Embryonic facial prominence (tissue), 1 donor: Measurements from ENCODE around the gene RASD1.

Experiments used
- DNase-seq: peaks from one replicate; pipeline ENCODE4 v3.0.0-alpha.2; 2016; ENCODE audit errors: extremely low spot score

Gene RASD1

DNA sequence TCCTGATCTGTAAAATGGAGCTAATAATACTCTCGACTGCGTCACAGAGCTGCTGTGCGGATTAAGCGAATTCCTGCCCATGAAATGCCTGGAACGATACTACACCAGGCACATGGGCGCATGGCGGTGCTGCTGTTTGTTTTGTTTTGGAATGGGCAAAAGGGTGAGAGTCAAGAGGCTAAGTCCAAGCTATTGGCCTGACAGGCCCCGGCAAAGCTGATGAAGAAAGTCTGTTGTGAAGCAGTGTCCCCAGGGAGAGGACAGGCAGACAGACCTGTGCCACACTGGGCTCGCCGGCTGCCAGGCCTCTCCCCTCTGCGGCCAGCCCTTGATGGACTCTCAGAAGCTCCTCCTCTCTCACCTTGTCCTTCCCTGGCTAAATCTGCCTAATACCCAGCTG is 31.3 kb upstream of the RASD1 start:
- no peak for DNase-seq

DNA sequence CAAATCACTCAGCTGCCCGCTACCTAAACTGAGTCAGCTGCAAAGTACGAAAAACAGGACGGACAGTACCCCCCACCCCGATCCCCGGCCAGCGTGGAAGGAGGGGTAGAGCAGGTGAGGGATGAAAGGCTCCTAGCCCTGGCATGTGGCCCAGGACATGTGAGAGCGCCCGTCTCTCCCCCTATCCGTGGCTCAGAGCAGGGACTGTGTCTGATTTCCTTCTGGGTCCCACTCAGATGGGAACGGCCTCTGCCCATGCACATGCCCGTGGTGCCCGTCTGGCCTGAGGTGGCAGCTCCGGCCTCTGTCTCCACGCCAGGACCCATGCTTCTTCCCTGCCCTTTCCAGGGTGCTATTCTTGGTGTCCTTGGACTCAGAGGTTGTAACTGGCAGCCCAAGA is 30.2 kb upstream of the RASD1 start:
- no peak for DNase-seq

DNA sequence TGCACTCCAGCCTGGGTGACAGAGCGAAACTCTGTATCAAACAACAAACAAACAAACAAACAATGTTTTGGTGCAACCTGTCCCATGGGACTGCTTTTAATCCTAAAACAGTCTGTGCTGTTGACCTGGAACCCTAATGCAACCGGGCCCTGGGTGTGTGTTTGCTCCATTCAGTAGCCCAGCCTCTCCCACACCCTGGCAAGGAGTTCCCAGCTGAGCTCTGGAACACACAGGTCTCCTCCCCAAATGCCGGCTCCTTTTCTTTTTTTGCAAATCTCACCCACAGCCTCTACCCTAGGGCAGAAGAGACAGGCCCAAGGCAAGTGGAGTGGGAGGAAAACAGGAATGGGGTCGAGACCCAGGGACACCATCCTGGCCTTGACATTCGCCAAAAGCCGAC is 29.8 kb upstream of the RASD1 start:
- DNase-seq: no peak

DNA sequence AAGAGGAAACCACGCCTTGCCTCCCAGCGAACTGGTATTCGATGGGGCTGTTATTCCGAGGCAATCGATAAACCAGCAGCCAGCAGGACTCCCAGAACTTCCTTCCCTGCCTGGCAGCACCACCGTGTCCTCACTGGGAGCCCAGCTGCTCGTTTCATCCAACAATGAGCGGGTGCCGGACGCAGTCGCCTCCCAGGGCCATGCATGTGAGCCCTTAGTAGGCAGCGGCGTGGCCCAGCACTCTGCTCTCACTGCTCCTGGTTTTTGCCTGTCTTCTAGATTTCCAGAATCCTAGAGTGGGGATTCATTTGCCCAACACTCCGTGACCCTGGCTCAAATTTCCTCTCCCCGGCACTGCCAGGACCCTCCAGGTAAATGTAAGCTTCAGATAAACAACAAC is 29.1 kb upstream of the RASD1 start:
- DNase-seq: no peak

DNA sequence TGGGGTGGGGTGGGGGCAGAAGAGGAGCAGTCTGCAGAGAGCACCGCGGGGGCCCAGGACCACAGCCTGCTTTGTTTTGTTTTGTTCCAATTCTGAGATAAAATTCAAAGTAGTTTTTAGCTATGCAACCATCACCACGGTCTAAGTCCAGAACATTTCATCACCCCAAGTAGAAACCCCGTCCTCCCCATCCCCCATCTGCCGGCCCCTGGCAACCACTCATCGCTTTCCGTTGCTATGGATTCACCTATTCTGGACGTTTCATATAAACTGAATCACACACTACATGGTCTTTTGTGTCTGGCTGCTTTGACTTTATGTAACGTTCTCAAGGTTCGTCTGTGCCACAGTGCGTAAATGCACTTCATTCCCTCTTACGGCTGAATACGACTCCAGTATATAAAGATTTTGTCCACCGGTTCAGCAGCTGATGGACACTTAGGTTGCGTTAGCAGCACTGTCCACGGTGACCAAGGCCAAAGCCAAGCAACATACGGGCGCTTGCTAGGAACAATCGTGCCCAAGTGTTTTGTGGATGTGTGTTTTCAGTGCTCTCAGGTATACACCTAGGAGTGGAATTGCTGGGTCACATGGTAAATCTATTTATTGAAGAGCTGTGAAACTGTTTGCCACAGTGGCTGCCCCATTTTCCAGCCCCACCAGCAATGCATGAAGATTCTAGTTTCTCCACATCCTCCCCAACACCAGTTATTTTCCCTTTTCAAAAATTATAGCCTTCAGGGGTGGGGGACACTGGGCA is 27.7 kb upstream of the RASD1 start:
- DNase-seq: no peak

DNA sequence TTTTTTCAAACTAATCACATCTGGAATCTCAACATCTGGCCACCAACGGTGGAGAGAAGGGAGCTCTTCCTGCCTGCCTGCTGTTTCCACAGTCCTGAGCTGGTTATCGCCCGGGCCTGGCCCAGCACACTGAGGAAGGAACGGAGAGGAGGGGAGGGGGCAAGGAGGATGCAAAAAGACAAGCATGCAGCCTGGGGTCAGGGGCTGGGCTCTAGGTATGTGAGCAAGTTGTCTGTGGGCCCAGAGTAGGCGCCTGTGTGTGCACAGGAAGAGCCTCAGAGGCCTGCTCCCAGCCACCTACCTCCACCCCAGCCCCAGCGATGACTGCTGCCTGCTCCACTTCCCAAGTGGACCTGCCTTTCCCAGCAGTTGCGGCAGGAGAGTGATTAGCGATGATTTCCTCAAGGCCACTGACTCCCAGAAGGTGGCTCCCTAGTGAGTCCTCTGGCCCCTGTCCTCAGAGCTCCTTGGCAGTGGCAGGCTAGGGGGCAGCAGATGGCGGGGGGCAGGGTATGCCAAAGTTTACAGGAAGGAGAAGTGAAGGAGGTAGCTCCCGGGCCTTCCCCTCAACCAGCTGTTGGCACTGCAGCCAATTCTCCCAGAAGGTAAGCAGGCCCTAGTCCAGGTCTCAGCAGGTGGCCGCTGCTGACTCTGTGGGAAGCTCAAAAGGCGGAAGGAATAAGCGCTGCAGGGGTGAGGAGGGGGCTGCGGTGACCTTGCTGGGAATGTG is 27.0 kb upstream of the RASD1 start:
- no peak for DNase-seq

DNA sequence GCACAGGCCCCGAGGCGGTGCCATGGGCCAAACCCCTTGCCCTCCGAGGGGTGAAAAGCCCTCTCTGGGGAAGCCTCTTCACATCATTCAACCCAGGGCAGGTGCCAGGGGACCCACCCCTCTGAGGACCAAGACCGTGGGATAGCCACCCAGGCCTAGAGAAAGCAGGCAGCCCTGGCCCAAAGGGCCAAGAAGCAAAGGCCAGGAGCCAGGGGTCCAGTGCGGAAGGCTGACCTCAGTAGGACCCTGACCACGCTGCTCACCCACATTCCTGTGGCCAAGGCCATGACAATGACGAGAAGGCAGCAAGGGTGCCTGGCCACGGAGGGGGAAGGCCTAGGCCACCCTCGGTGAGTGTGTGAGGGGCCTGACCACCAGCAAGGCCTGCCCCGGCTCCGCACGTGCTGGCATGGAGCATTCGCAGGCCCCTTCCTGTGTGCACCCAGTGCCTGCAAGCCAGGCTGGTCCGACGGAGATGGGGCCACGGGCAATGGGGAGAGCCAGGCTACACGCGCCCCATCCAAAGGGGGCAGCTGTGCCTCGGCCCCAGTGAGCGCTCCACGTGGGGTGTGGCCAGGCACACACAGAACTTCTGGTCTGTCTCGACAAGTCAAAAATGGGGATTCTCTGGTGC is 24.5 kb upstream of the RASD1 start:
- DNase-seq: no peak

DNA sequence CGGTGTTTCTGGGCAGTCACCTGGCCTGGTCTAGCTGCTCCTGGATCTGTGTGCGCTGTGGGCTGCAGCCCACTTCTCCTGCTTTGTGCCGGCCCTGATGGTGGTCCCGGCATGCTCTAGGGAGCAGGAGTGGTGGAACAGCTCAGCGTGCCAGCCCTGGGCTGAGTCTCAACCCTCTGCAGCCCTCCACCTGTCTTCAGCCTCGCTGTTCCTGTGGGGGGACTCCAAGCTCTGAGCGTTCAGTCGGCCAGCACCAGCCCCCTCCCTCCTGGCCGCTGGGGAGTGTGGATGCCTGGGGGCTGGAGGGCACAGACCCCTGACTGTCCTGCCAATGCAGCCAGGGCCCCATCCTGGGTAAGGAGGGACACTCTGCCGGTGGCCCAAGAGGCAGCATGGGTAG is 23.7 kb upstream of the RASD1 start:
- no peak for DNase-seq

DNA sequence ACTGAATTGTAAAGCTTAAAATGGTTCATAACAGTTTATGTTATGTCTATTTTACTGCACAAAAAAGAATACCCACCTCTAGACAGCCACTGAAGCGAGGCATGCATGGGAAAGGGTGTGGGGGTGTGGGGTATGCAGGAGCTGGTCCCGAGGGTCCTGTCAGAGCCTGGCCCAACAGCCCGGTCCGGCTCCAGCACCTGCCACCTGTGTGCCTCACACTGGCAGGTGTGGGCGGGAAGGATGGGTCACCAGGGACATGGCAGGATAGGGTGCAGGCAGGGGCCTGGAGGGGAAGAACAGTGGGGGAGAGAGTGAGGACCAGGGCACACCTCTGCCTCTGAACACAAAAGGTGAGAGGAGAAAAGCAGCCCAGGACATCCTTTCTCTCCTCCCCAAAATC is 22.8 kb upstream of the RASD1 start:
- DNase-seq: no peak

DNA sequence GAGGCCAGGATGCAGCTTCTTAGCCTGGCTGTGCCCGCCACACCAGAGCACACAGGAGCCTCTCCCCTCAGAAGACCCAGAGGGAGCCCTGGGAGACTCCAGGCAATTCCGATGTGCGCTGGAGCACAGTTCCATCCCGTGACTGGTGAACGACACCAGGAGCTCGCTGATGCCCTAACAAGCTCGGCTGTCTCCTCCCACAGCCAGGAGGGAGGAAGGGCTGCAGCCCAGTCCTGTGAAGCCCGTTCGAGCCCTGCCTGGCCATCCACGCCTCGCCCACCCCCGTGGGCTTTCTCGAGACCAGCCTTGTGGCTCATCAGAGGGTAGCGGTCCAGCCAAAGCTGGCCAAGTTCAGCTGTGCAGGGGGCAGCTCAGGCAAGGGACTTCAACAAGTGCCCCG is 21.8 kb upstream of the RASD1 start:
- DNase-seq: no peak

DNA sequence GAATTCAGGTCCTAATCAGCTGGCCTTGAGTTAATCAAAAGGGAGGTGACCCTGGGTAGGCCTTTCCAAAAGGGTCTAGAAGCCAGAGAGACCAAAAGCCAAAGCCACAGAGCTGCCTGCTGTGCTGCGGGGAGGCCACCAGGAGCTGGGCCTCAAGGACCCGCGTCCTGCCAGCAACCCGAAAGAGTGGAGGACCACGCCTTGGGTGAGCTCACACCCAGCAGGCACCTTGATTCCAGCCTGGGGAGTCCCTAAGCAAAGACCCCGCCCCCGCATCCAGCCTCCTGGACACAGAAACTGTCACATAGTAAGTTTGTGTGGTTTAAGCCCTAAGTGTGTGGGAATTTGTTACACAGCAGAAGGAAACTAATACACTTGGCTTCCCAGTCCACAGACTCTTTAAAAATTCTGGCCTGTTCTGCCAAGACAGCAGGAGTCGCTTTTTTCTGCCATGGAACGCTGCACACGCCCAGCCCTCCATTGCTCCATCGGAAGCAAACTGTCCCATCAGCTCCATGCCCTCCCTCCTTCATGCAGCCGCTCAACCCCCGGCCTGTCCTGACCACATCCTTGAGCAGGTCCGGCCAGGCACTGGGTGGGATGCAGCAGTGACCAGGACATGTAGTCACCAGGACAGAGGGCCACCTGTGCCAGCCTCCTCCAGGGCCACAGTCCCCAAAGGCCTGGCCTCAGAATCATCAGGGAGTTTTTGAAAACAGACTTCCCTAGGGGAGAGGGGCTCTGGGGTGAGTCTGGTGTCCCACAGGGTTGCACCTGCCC is 20.9 kb upstream of the RASD1 start:
- no peak for DNase-seq

DNA sequence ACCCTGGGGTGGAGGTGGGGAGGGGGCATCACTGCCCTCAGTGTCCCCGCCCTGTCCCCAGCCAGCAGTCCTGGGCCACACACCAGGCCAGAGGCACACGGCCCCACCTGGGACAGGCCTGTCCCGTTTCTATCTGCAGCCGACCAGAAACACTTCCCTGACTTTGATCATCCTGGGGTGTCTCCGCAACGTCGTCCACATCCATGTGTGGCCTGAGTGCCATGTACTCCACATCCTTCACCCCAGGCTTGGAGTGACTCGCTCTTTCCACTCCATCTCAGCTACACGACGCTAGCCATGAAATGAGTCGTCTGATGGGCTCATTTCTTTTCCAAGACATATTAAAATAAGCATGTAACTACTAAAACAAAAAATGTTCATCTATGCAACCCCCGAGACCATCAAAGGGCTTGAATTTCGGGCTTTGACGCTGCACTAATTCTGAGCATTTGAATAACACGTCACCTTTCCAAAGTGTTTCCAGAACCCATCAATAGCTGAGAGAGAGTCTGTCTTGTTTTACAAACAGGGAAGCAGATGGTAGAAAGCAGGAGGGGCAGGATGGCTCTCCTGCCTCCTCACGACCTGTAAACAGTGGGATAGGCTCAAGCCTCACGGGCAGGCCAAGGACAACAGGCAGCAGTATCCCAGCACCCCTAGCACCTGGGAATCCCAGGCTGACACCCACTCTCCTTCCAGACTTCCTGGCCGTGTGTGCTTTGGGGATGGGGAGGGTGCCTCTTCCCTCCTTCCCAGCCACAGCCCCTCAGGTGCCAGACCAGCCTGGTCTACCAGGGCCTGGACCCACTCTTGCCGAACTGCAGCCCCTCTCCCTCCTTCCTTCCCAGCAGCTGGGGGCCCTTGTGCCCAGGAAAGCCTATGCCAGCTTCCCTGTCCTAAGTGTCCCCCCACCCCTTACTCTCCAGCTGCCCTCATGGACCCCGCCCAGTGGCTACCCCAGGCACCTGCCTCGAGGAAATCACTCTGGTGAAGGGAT is 20.0 kb upstream of the RASD1 start:
- no peak for DNase-seq

DNA sequence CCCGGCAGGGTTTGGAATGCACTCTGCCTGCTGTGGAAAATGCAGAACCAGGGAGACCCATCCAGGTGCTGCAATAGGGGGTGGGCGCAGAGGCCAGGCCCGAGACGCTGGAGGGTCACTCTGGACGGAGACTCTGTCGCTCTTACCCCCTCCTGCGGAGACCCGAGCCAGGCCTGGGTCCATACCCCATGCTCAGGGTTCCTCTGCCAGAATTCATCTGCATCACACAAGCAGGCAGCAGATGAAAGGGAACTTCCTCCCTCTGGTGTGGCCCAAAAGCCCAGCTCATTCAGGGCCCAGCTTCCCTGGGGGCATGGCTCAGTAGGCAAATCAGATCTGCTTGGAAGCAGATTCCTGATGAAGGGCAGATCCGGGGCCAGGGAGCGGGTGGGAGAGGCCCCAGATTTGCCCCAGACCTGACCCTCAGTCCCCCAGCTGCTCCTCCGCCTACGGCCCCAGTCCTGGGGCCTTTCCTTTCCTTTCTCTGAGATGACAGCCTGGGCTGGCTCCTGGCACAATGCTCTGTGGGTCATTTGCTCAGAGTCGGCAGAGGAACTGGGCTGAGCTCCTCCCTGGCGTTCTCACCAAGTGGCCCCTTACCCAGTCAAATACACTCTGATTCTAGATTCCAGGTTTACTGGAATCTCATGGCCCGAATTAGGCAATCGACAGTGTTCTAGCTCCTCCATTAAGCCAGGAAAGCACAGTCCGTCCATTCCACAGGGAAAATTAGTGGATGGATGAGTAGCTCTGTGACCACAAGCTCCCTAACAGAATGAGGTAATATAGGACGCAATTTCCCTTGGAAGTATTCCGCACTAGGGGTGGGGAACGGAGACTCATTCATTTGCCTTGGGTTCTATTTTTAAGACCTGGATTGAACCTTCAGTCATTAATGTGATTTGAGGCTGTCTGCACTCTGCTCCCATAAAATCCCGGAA is 19.1 kb upstream of the RASD1 start:
- no peak for DNase-seq

DNA sequence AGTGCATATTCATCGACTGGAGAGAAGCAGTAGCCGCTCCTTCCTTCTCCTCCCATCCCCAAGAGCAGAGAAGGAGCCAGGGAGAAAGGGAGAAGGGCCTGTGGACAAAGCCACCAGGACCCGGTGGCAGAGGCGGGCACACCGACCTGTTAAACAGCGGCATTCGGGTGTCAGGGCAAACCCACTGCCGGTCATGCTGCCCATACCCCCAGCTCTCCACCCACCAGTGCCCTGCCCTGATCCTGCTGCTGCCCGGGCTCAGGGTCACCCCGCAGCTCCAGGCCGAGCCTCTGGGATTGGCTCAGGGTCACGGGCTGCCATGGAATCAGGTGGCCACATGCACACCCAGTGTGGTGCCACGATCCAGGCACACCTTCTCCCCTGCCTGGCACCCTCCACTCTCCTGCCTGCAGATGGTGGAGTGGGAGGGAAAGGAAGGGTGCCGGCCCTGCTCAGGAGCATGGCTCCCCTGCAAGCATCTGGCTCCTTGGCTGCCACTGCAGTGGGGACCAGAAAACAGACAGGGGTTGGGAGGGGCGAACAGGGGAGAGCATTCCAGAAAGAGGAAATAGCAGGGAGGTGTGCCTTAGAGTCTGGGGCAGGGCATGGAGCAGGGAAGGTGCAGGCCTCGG is 18.3 kb upstream of the RASD1 start:
- DNase-seq: no peak

DNA sequence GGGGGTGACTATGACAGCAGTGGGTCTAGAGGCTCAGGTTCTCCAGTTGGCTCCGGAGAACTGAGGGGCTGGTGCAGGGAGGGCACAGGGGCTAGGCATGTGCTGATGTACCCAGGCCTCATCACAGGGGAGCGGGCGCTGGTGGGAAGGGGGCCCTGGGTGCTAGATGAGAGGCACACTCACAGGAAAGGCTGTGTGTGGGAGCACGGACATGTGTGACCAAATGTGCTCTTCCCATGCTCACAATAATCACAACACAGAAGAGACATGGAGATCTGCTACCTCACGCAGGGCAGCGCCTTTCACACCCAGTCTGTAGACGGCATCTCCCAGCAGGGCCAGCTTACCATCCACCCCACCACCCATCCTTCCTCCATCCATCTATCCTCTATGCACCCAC is 17.4 kb upstream of the RASD1 start:
- DNase-seq: no peak

DNA sequence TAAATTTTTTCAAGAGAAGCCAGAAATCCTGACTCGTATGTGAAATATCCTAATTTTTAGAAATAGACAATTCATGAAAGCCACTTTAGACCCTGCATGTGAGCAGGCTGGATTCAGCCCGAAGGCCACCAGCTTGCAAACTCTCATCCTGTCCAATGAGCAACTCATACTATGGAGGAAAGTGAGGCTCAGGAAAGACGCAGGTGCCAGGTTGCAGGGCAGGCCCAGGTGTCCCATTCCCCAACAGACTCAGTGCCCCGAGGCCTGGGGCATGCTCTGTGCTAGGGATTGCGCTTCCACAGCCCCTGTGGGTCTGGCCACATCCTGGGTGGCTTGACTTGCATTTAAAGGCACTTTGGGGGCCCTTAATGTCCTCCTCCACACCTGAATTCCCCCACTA is 16.7 kb upstream of the RASD1 start:
- DNase-seq: no peak

DNA sequence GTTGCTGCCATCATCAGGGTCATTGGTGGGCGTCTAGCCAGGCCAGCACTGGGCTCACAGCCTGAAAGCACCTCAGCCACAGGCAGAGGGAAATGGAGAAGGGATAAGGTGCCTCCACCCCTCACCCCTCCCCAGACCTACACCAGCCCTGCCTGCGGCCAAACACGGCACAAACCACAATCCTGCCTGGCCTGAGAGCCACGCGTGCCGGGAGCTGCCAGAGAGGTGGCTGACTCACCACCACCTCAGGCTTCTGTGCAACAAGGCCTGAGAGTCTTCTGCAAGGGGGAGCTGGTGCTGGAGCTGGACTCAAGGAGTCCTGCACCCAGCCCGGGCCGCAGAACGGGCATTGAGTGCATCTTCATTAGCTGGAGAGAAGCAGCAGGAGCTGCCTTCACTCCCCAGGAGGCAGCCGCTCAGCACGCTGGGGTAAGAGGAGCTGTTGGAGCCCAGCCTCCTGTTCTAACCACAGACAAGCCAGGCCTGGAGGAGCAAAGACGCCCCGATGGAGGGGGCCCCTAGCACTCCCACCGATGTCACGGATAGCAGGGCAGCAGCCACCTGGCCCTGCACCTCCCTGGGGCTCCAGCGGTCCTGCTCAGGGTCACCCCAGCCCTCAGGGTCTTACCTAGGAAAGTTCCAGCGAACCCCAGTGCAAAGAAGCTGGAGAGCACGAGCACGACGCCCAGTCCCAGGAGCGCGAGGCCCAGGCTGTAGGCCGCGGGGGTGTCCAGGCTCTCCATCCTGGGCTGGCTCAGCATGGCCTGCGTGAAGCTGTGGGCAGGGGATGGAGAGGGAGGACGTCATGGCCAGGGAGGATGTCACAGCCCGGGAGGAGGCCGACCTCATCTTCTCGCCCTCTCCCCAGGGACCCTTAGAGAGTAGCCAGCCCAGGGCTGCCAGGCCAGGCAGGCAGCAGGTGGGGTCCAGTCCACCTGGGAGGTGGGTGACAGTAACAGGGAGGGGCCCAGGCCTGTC is 16.0 kb upstream of the RASD1 start:
- DNase-seq: no peak

DNA sequence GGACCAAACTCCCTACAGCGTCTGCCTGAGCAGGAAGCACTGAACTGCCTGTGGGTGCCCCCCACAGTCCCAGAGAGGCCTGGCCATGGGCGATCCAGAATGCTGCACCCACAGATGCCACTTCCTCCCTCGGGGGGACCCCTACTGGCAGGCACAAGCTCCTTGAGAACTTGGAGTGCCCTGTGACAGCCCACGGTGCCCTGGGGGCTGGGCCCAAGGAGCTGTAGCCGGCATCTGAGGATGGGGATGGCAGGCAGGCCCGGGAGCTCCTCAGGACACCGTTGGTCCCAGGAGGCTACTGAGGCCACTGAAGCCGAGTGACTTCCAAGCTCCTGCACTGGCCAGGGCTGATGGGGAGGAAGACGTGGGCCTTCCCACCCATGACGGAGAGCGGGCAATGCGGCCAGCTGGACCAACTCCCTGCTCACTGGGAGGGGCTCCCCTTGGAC is 15.1 kb upstream of the RASD1 start:
- DNase-seq: no peak
